Caco-2 (cell line): ENCODE data around the gene EIF1. TPM values are rescaled to one million over a fixed set of nuclear protein-coding genes. Genes with fewer than 3 reads are reported as not detected.

Source experiments
- BruUV-seq: library from RNA; stranded (reverse); fragments of 400-500 nt; replicated peaks from 2 replicates; lab custom pipeline; 2021; lab: Mats Ljungman, UMichigan
- CTCF ChIA-PET: fragments of 300-600 bp; sonication (Branson Sonifier 250); formaldehyde crosslinking; loops from one replicate; lab custom pipeline; 2022; ENCODE audit warnings: antibody characterized with exemption; lab: Charles Lee
- POLR2A ChIA-PET: fragments of 300-600 bp; sonication (Branson Sonifier 250); formaldehyde crosslinking; loops from one replicate; lab custom pipeline; 2022; ENCODE audit warnings: antibody characterized with exemption; lab: Charles Lee
- DNase-seq, 2 experiments: peaks; one replicate each; pipeline versions ENCODE4 v3.0.0 to v3.0.0-alpha.2; 2020 to 2022
- H3K27me3 ChIP-seq: replicated peaks from 2 replicates; pipeline ENCODE4 v1.6.0; 2011; ENCODE audit warnings: low read length; ENCODE audit not compliant: control insufficient read depth, insufficient read depth
- H3K36me3 ChIP-seq: 2 replicates; pipeline ENCODE4 v1.5.1; 2011; ENCODE audit warnings: low read length; ENCODE audit not compliant: control insufficient read depth, insufficient read depth
- H3K4me1 ChIP-seq: fragments of 250-450 bp; sonication (Bioruptor Pico); 2 replicates; pipeline ENCODE4 v1.5.1; 2020; ENCODE audit warnings: mild to moderate bottlenecking
- H3K4me3 ChIP-seq: 2 replicates; pipeline ENCODE4 v1.5.1; 2011; ENCODE audit warnings: low read depth, mild to moderate bottlenecking, control low read depth, low read length
- H3K9me3 ChIP-seq: fragments of 250-450 bp; sonication (Bioruptor Pico); 2 replicates; pipeline ENCODE4 v1.5.1; 2020; ENCODE audit warnings: mild to moderate bottlenecking, moderate library complexity
- H3K27ac Mint-ChIP-seq: one replicate; pipeline ENCODE4 v1.8.0; 2022; ENCODE audit warnings: mixed read lengths; ENCODE audit not compliant: unreplicated experiment
- H3K27me3 Mint-ChIP-seq: one replicate; pipeline ENCODE4 v1.8.0; 2022; ENCODE audit warnings: mixed read lengths; ENCODE audit not compliant: insufficient read depth, unreplicated experiment
- H3K36me3 Mint-ChIP-seq: one replicate; pipeline ENCODE4 v1.8.0; 2022; ENCODE audit warnings: mild to moderate bottlenecking, mixed read lengths; ENCODE audit not compliant: insufficient read depth, unreplicated experiment
- H3K4me1 Mint-ChIP-seq: one replicate; pipeline ENCODE4 v1.8.0; 2022; ENCODE audit warnings: low read depth, mixed read lengths; ENCODE audit not compliant: unreplicated experiment
- H3K4me3 Mint-ChIP-seq: one replicate; pipeline ENCODE4 v1.8.0; 2022; ENCODE audit warnings: mild to moderate bottlenecking, moderate library complexity, mixed read lengths; ENCODE audit not compliant: unreplicated experiment
- H3K9me3 Mint-ChIP-seq: one replicate; pipeline ENCODE4 v1.8.0; 2022; ENCODE audit warnings: mixed read lengths; ENCODE audit not compliant: unreplicated experiment
- intact Hi-C: fragments of 100-400 bp; cut with micrococcal nuclease; formaldehyde crosslinking; loops from one replicate; pipeline ENCODE4 v1.10.0; 2022; ENCODE audit not compliant: unreplicated experiment
- total RNA-seq: library from RNA; stranded (reverse); gene quantifications from 2 replicates; pipeline ENCODE4 v1.2.3, GENCODE V29; 2022
- TF ChIP-seq, protein P1 (sequence below), 2 experiments: fragments of 200-600 bp in 1 of 2; IDR thresholded peaks; 1 replicate in 1 of 2; 2 replicates in 1 of 2; pipeline versions ENCODE4 v1.5.1 to v1.8.0; 2011 to 2022; ENCODE audit warnings: antibody characterized with exemption in 1 of 2, control low read depth in 1 of 2, inconsistent platforms in 1 of 2, low read depth in 1 of 2, low read length in 1 of 2, mild to moderate bottlenecking in 1 of 2, moderate library complexity in 1 of 2; ENCODE audit not compliant: insufficient read depth in 1 of 2, severe bottlenecking in 1 of 2, unreplicated experiment in 1 of 2

The EIF1 gene
- total RNA-seq, 1 experiment from 2014 or later, result 783 TPM

DNA sequence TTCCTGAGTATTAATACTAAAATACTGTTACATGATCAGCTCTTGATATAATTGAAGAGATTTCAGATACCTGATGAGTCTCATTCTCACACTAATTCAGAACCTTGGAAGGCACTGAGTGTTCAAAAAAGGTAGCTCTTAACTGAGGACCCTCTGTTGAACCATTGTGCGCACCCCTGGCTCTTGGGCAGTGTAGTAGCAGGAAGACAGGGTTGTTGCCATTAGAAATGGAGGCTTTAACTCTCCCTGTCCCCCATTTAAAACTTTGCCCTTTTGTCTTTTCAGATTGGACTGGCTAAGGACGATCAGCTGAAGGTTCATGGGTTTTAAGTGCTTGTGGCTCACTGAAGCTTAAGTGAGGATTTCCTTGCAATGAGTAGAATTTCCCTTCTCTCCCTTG, 1.8 kb downstream of the EIF1 start:
- H3K9me3 Mint-ChIP-seq, result no peaks in the 10 kb centered on the region
- peak overlapping the region; percentile 99 for H3K4me3 Mint-ChIP-seq
- no peak overlapping the region for H3K4me3 ChIP-seq
- BruUV-seq, result no TSS peak
- TF ChIP-seq, protein P1, sequence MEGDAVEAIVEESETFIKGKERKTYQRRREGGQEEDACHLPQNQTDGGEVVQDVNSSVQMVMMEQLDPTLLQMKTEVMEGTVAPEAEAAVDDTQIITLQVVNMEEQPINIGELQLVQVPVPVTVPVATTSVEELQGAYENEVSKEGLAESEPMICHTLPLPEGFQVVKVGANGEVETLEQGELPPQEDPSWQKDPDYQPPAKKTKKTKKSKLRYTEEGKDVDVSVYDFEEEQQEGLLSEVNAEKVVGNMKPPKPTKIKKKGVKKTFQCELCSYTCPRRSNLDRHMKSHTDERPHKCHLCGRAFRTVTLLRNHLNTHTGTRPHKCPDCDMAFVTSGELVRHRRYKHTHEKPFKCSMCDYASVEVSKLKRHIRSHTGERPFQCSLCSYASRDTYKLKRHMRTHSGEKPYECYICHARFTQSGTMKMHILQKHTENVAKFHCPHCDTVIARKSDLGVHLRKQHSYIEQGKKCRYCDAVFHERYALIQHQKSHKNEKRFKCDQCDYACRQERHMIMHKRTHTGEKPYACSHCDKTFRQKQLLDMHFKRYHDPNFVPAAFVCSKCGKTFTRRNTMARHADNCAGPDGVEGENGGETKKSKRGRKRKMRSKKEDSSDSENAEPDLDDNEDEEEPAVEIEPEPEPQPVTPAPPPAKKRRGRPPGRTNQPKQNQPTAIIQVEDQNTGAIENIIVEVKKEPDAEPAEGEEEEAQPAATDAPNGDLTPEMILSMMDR (IDR thresholded peaks at IDR 0.05; ENCODE audit: insufficient read depth in 1 of 2, low read depth in 1 of 2, low read length in 1 of 2, severe bottlenecking in 1 of 2, unreplicated experiment in 1 of 2), result no peak
- no peaks in the 10 kb centered on the region for H3K9me3 ChIP-seq
- H3K36me3 Mint-ChIP-seq, result peaks cover 80% of the 10 kb centered on the region
- ChIA-PET CTCF (interaction anchor here (0.6 to 3.0 kb wide), 3 partner anchors 11 to 105 kb away, joined by 3 to 26 read pairs (median 3); no protein-coding TSS in a partner anchor), POLR2A (no interaction called here)
- intact Hi-C loops, result no loop called here
- peaks cover 18% of the 10 kb centered on the region for H3K36me3 ChIP-seq
- no peaks in the 10 kb centered on the region for H3K27me3 ChIP-seq
- H3K27me3 Mint-ChIP-seq, result no peaks in the 10 kb centered on the region
- H3K4me1 ChIP-seq, result peaks cover 8% of the 10 kb centered on the region; the same call in 1 of the 2 replicates
- no peak overlapping the region for H3K27ac Mint-ChIP-seq
- H3K4me1 Mint-ChIP-seq, result peaks cover 17% of the 10 kb centered on the region
- no peak for DNase-seq

DNA sequence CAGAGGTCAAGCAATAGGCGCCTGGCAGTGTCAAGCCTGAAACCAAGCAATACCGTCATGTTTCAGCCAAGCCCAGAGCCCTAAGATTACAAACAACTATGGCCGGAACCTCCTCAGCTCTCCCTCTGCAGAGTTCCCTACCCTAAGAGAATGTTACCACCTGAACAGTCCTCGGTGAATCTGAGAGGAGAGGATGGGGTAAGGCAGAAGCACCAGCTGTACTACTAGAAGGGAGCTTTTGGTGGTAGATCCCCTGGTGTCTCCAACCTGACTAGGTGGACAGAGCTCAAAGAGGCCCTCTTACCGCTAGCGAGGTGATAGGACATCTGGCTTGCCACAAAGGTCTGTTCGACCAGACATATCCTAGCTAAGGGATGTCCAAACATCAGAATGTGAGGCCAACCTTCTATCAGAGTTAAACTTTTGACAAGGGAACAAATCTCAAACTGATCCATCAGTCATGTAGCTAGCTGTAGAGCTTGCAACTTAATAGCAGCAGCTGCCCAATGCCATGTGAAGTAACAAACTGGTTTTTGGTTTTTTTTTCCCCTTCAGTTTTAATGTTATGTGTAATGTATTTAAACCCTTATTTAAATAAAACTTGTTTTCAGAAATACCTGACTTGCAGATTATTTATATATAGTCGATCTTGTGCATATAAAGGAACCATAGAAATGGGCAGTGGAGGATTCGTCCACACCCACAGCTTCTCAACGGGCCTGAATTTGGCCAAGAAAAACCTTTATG, 2.5 kb downstream of the EIF1 start:
- no peak for DNase-seq
- Histone ChIP-seq H3K4me1 (peaks cover 8% of the 10 kb centered on the region; the same call in 1 of the 2 replicates), H3K27me3 (no peaks in the 10 kb centered on the region), H3K4me3 (no peak overlapping the region), H3K9me3 (no peaks in the 10 kb centered on the region), H3K36me3 (peaks cover 18% of the 10 kb centered on the region)
- Mint-ChIP-seq H3K4me1 (peaks cover 24% of the 10 kb centered on the region), H3K27ac (peak overlapping the region; percentile 24), H3K36me3 (peaks cover 87% of the 10 kb centered on the region), H3K9me3 (no peaks in the 10 kb centered on the region), H3K4me3 (peak overlapping the region; percentile 99), H3K27me3 (no peaks in the 10 kb centered on the region)
- intact Hi-C loops, result no loop called here
- TF ChIP-seq, protein P1 (IDR thresholded peaks at IDR 0.05; ENCODE audit: insufficient read depth in 1 of 2, low read depth in 1 of 2, low read length in 1 of 2, severe bottlenecking in 1 of 2, unreplicated experiment in 1 of 2), result no peak
- ChIA-PET POLR2A (interaction anchor here (0.6 to 0.7 kb wide), 2 partner anchors 109 to 875 kb away, joined by 3 to 4 read pairs; no protein-coding TSS in a partner anchor), CTCF (interaction anchor here (0.6 kb wide), 2 partner anchors 8 to 104 kb away, joined by 3 read pairs; no protein-coding TSS in a partner anchor)
- BruUV-seq, result no TSS peak

DNA sequence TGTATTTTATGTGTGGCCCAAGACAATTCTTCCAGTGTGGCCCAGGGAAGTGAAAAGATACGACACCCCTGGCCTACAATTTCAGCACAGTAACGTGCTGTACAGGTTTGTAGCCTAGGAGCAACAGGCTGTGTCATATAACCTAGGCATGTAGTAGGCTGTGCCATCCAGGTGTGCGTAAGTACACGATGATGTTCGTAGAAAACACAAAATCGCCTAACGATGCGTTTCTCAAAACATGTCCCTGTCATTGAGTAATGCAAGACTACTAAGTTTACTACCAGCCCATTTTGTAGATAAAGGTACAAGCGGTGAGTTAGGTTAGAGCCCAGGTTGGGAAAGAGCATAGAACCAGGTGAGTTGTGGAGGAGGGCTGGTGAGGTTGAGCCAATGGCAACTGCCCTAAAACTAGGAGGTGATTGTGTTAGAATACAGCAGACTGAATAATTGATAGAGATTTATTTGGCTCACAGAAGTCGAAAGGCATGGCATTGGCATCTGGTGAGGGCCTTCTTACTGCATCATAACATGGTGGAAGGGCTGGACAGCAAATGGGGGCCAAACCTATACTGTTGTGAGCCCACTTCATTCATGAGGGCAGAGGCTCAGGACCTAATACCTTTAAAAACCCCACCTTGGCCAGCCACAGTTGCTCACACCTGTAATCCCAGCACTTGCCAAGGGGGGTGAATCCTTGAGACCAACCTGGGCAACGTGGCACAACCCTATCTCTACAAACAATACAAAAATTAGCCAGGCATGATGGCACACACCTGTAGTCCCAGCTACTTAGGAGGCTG, 4.2 kb downstream of the EIF1 start:
- H3K27me3 Mint-ChIP-seq, result no peaks in the 10 kb centered on the region
- no peaks in the 10 kb centered on the region for H3K9me3 ChIP-seq
- POLR2A ChIA-PET, result interaction anchor here (0.5 to 0.6 kb wide), 2 partner anchors 36 to 1278 kb away, joined by 4 to 6 read pairs; no protein-coding TSS in a partner anchor
- no peaks in the 10 kb centered on the region for H3K27me3 ChIP-seq
- H3K36me3 Mint-ChIP-seq, result peaks cover 81% of the 10 kb centered on the region
- BruUV-seq, result no TSS peak
- TF ChIP-seq, protein P1 (IDR thresholded peaks at IDR 0.05; ENCODE audit: insufficient read depth in 1 of 2, low read depth in 1 of 2, low read length in 1 of 2, severe bottlenecking in 1 of 2, unreplicated experiment in 1 of 2), result no peak
- peaks cover 20% of the 10 kb centered on the region for H3K4me1 Mint-ChIP-seq
- intact Hi-C loops, result no loop called here
- DNase-seq, result no peak
- H3K4me1 ChIP-seq, result peaks cover 8% of the 10 kb centered on the region; the same call in 1 of the 2 replicates
- H3K9me3 Mint-ChIP-seq, result no peaks in the 10 kb centered on the region
- CTCF ChIA-PET, result interaction anchor here (0.6 kb wide), 1 partner anchor 36 kb away, joined by 5 read pairs; no protein-coding TSS in a partner anchor
- H3K4me3 Mint-ChIP-seq, result no peak overlapping the region
- peaks cover 18% of the 10 kb centered on the region for H3K36me3 ChIP-seq
- H3K27ac Mint-ChIP-seq, result peak overlapping the region; percentile 33
- no peak overlapping the region for H3K4me3 ChIP-seq
